Suprapubic skin (tissue), 3 donors: ENCODE data around the gene CLDN6.

ENCODE experiments used
- POLR2A ChIP-seq, 2 donors: fragments of 450-650 bp; IDR thresholded peaks; one replicate each; pipeline ENCODE4 v1.6.1; 2017; ENCODE audit warnings: antibody characterized with exemption in 2 of 2, mild to moderate bottlenecking in 2 of 2, moderate library complexity in 2 of 2
- TF ChIP-seq, protein P1 (sequence below), 2 donors: fragments of 200-600 bp in 1 of 2; fragments of 450-650 bp in 1 of 2; sonication (generic) in 1 of 2; IDR thresholded peaks; one replicate each; pipeline ENCODE4 v1.5.1; 2016 to 2019; ENCODE audit warnings: antibody characterized with exemption in 2 of 2, mild to moderate bottlenecking in 1 of 2, moderate library complexity in 1 of 2

DNA sequence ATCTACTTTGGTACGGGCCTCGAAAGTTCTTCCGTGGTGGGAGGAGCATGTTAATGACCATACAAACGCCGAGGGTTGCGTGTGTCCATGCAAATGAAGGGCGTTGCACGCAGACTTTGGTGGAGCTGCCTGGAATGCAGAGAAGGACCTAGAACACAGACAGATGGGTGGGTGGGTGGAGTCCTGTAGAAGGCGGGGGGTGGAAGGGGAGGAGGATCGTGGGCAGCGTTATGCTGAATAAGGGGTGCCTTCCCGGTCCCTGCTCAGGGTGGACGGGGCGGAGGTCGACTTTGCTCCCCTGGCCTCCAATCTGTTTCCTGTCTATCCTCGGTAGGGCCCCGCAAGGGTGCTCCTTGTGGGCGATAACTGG lies 49.6 kb downstream of the CLDN6 start:
- TF ChIP-seq, protein P1, sequence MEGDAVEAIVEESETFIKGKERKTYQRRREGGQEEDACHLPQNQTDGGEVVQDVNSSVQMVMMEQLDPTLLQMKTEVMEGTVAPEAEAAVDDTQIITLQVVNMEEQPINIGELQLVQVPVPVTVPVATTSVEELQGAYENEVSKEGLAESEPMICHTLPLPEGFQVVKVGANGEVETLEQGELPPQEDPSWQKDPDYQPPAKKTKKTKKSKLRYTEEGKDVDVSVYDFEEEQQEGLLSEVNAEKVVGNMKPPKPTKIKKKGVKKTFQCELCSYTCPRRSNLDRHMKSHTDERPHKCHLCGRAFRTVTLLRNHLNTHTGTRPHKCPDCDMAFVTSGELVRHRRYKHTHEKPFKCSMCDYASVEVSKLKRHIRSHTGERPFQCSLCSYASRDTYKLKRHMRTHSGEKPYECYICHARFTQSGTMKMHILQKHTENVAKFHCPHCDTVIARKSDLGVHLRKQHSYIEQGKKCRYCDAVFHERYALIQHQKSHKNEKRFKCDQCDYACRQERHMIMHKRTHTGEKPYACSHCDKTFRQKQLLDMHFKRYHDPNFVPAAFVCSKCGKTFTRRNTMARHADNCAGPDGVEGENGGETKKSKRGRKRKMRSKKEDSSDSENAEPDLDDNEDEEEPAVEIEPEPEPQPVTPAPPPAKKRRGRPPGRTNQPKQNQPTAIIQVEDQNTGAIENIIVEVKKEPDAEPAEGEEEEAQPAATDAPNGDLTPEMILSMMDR (IDR thresholded peaks at IDR 0.05), result no peak
- TF ChIP-seq POLR2A (IDR thresholded peaks at IDR 0.05), result no peak
